HepG2 (cell line): ENCODE measurements around the gene DPEP2NB. TPM values are rescaled to one million over a fixed set of nuclear protein-coding genes. Genes with fewer than 3 reads are reported as not detected.

ENCODE experiments used
- CREB3 ChIP-seq: sonication (generic); formaldehyde crosslinking; IDR thresholded peaks from 2 replicates; pipeline ENCODE4 v1.5.0; 2020; ENCODE audit warnings: missing genetic modification reagents
- DMTF1 ChIP-seq: sonication (generic); formaldehyde crosslinking; IDR thresholded peaks from 2 replicates; pipeline ENCODE4 v1.4.0; 2020; ENCODE audit warnings: mild to moderate bottlenecking, missing genetic modification reagents
- HBP1 ChIP-seq: IDR thresholded peaks from 2 replicates; pipeline ENCODE4 v1.6.1; 2016; ENCODE audit warnings: low read depth, control low read depth
- IRF1 ChIP-seq: sonication (generic); formaldehyde crosslinking; IDR thresholded peaks from 2 replicates; pipeline ENCODE4 v1.4.0; 2020; ENCODE audit warnings: low read depth, mild to moderate bottlenecking, missing genetic modification reagents
- POGZ ChIP-seq: sonication (generic); formaldehyde crosslinking; IDR thresholded peaks from 2 replicates; pipeline ENCODE4 v1.4.0; 2020; ENCODE audit warnings: mild to moderate bottlenecking, missing genetic modification reagents
- RFXAP ChIP-seq: sonication (generic); formaldehyde crosslinking; IDR thresholded peaks from 2 replicates; pipeline ENCODE4 v1.4.0; 2020; ENCODE audit warnings: missing genetic modification reagents, borderline replicate concordance
- ZBTB43 ChIP-seq: sonication (generic); formaldehyde crosslinking; conservative IDR thresholded peaks from 2 replicates; pipeline ENCODE4 v1.4.0; 2020; ENCODE audit warnings: missing genetic modification reagents
- ZFP91 ChIP-seq: sonication (generic); formaldehyde crosslinking; IDR thresholded peaks from 2 replicates; pipeline ENCODE4 v1.9.0; 2022; ENCODE audit warnings: missing genetic modification reagents, mild to moderate bottlenecking, borderline replicate concordance
- ZNF12 ChIP-seq: sonication (generic); formaldehyde crosslinking; IDR thresholded peaks from 2 replicates; pipeline ENCODE4 v1.5.0; 2020; ENCODE audit warnings: missing genetic modification reagents
- ZNF550 ChIP-seq: sonication (generic); formaldehyde crosslinking; IDR thresholded peaks from 2 replicates; pipeline ENCODE4 v1.4.0; 2020; ENCODE audit warnings: mild to moderate bottlenecking, missing genetic modification reagents, borderline replicate concordance
- ZNF558 ChIP-seq: sonication (generic); formaldehyde crosslinking; IDR thresholded peaks from 2 replicates; pipeline ENCODE4 v1.9.0; 2022; ENCODE audit warnings: mild to moderate bottlenecking, missing genetic modification reagents, borderline replicate concordance
- ZNF564 ChIP-seq: sonication (generic); formaldehyde crosslinking; IDR thresholded peaks from 2 replicates; pipeline ENCODE4 v1.8.1; 2023; ENCODE audit warnings: mild to moderate bottlenecking, missing genetic modification reagents
- ZNF609 ChIP-seq: sonication (generic); formaldehyde crosslinking; IDR thresholded peaks from 2 replicates; pipeline ENCODE4 v1.4.0; 2020; ENCODE audit warnings: mild to moderate bottlenecking, missing genetic modification reagents, borderline replicate concordance
- ZNF644 ChIP-seq: IDR thresholded peaks from 2 replicates; pipeline ENCODE4 v1.6.1; 2016; ENCODE audit warnings: low read depth
- polyA plus RNA-seq, 8 experiments: library from polyadenylated mRNA; depleted of rRNA in 3 of 8; stranded (reverse) in 7 of 8; unstranded in 1 of 8; fragments of >200 nt; fragmentation: Illumina TruSeq in 4 of 8; extraction: Trizol in 4 of 8; gene quantifications; 2 replicates each; pipeline versions ENCODE4 v1.2.1 to v1.2.3, GENCODE V29; 2011 to 2016; ENCODE audit warnings: low read depth in 4 of 8, missing spikeins in 1 of 8, mixed read lengths in 1 of 8; ENCODE audit not compliant: insufficient read depth in 1 of 8
- total RNA-seq, 5 experiments: library from RNA; depleted of rRNA; stranded (reverse); fragments of >200 nt; fragmentation: Illumina TruSeq; extraction: Trizol; gene quantifications; 2 replicates each; pipeline ENCODE4 v1.2.3, GENCODE V29; 2016; ENCODE audit warnings: low read depth in 1 of 5

Gene DPEP2NB
- total and polyA plus RNA-seq, 2 of the 13 experiments (the other 11 are each of a cell fraction or from before 2014, with no cell fraction given) = not detected

GRCh38 chr16:67966549-67967182, 49.0 kb downstream of the DPEP2NB start (continued):
- TF ChIP-seq ZNF609 (CRISPR knock-in tag) (peak; percentile 53; the same call in 1 of the 2 replicates), DMTF1 (no peak), ZNF12 (no peak), HBP1 (CRISPR knock-in tag) (no peak), ZNF550 (CRISPR knock-in tag) (no peak), ZNF644 (CRISPR knock-in tag) (no peak), CREB3 (CRISPR knock-in tag) (no peak), IRF1 (CRISPR knock-in tag) (no peak; the same call in 1 of the 2 replicates), RFXAP (CRISPR knock-in tag) (no peak; the same call in 1 of the 2 replicates), ZBTB43 (no peak), ZNF558 (CRISPR knock-in tag) (no peak), ZNF564 (0 out of 2 replicates have a peak, but pooled peaks have one; percentile 17), POGZ (no peak), ZFP91 (CRISPR knock-in tag) (peak; percentile 72)
